H1 (cell line): Measurements from ENCODE around the gene SBF1. TPM values are rescaled to one million over a fixed set of nuclear protein-coding genes. Genes with fewer than 3 reads are reported as not detected.

Source experiments
- CTCF ChIA-PET: fragments of 300-600 bp; sonication (Branson Sonifier 250); formaldehyde crosslinking; loops from one replicate; lab custom pipeline; 2021; ENCODE audit not compliant: partially characterized antibody; lab: Charles Lee
- POLR2A ChIA-PET: fragments of 300-600 bp; sonication (Branson Sonifier 250); formaldehyde crosslinking; loops from one replicate; lab custom pipeline; 2021; ENCODE audit warnings: inconsistent platforms; ENCODE audit not compliant: partially characterized antibody; lab: Charles Lee
- DNase-seq, 2 experiments: peaks; one replicate each; pipeline versions ENCODE4 v3.0.0 to v3.0.0-alpha.2; 2010 to 2022; ENCODE audit warnings: low spot score in 2 of 2, low read depth in 1 of 2, mixed read lengths in 1 of 2
- FAIRE-seq: peaks from 2 replicates; lab custom pipeline; 2011; peaks lifted over from hg19 to GRCh38; lab: Jason Lieb, UNC
- H2AFZ ChIP-seq: 2 replicates; pipeline ENCODE4 v1.8.1; 2012; ENCODE audit warnings: low read length, inconsistent platforms
- H2AK5ac ChIP-seq: 2 replicates; pipeline ENCODE4 v1.6.1; 2013; ENCODE audit warnings: low read depth, low read length
- H2BK120ac ChIP-seq: replicated peaks from 2 replicates; pipeline ENCODE3; 2013; ENCODE audit warnings: low read depth, low read length, inconsistent platforms
- H2BK12ac ChIP-seq: 2 replicates; pipeline ENCODE4 v1.6.1; 2013; ENCODE audit warnings: low read depth, low read length
- H2BK15ac ChIP-seq: 2 replicates; pipeline ENCODE4 v1.6.1; 2013; ENCODE audit warnings: low read length
- H2BK20ac ChIP-seq: 2 replicates; pipeline ENCODE4 v1.6.1; 2013; ENCODE audit warnings: low read length
- H2BK5ac ChIP-seq: 2 replicates; pipeline ENCODE4 v1.6.1; 2013; ENCODE audit warnings: low read depth, low read length
- H3K14ac ChIP-seq: 2 replicates; pipeline ENCODE4 v1.6.1; 2013; ENCODE audit warnings: inconsistent platforms; ENCODE audit not compliant: insufficient read length
- H3K18ac ChIP-seq: 2 replicates; pipeline ENCODE4 v1.6.1; 2013; ENCODE audit warnings: low read length; ENCODE audit errors: extremely low read depth
- H3K23ac ChIP-seq: 2 replicates; pipeline ENCODE4 v1.6.1; 2013; ENCODE audit warnings: inconsistent platforms; ENCODE audit not compliant: insufficient read length
- H3K23me2 ChIP-seq: 2 replicates; pipeline ENCODE4 v1.6.1; 2013; ENCODE audit warnings: low read depth, low read length
- H3K27ac ChIP-seq: 2 replicates; pipeline ENCODE4 v1.6.1; 2011; ENCODE audit warnings: low read depth, low read length, inconsistent platforms
- H3K27me3 ChIP-seq, 4 experiments: replicated peaks in 1 of 4; 1 replicate in 1 of 4; 2 replicates in 3 of 4; pipeline versions ENCODE4 v1.6.1 to v1.8.1; 2011 to 2013; ENCODE audit warnings: low read length in 3 of 4, mild to moderate bottlenecking in 3 of 4, inconsistent platforms in 2 of 4, mixed read lengths in 2 of 4, moderate library complexity in 1 of 4; ENCODE audit not compliant: control insufficient read depth in 3 of 4, insufficient read depth in 3 of 4; ENCODE audit errors: extremely low read depth in 1 of 4
- H3K36me3 ChIP-seq, 4 experiments: 2 replicates each; pipeline versions ENCODE4 v1.6.1 to v1.8.1; 2011 to 2013; ENCODE audit warnings: mild to moderate bottlenecking in 4 of 4, low read length in 3 of 4, moderate library complexity in 2 of 4, control low read depth in 1 of 4, inconsistent platforms in 1 of 4; ENCODE audit not compliant: insufficient read depth in 4 of 4, control insufficient read depth in 2 of 4
- H3K4ac ChIP-seq: replicated peaks from 2 replicates; pipeline ENCODE3; 2013; ENCODE audit warnings: low read length, low read depth, mixed read lengths, inconsistent platforms; ENCODE audit not compliant: insufficient read length
- H3K4me1 ChIP-seq, 4 experiments: replicated peaks in 1 of 4; 1 replicate in 1 of 4; 2 replicates in 3 of 4; pipeline versions ENCODE4 v1.6.1 to v1.8.1; 2011 to 2013; ENCODE audit warnings: low read length in 3 of 4, inconsistent platforms in 2 of 4, mixed read lengths in 1 of 4; ENCODE audit not compliant: insufficient read depth in 4 of 4, control insufficient read depth in 3 of 4
- H3K4me2 ChIP-seq, 2 experiments: 2 replicates each; pipeline versions ENCODE4 v1.6.1 to v1.8.1; 2011 to 2013; ENCODE audit warnings: low read depth in 2 of 2, low read length in 2 of 2, control low read depth in 1 of 2, inconsistent platforms in 1 of 2, mild to moderate bottlenecking in 1 of 2; ENCODE audit not compliant: insufficient read depth in 1 of 2
- H3K4me3 ChIP-seq, 4 experiments: fragments of 200-600, 300-600 bp in 1 of 4; sonication (generic), shearing (Covaris generic), sonication (Bioruptor Twin) in 1 of 4; 2 replicates each; pipeline versions ENCODE4 v1.5.1 to v1.8.1; 2011 to 2016; ENCODE audit warnings: low read length in 4 of 4, low read depth in 3 of 4, control low read depth in 2 of 4, inconsistent platforms in 2 of 4, mild to moderate bottlenecking in 2 of 4, mixed read lengths in 1 of 4, moderate library complexity in 1 of 4; ENCODE audit not compliant: insufficient read depth in 2 of 4; ENCODE audit errors: extremely low read depth in 1 of 4
- H3K56ac ChIP-seq: replicated peaks from 2 replicates; pipeline ENCODE3; 2013; ENCODE audit warnings: low read depth, mild to moderate bottlenecking, mixed read lengths, low read length, inconsistent platforms; ENCODE audit not compliant: insufficient read length
- H3K79me1 ChIP-seq: 2 replicates; pipeline ENCODE4 v1.6.1; 2013; ENCODE audit warnings: low read depth, low read length, control low read depth
- H3K79me2 ChIP-seq, 2 experiments: 2 replicates each; pipeline versions ENCODE4 v1.6.1 to v1.8.1; 2012 to 2013; ENCODE audit warnings: low read length in 2 of 2, mild to moderate bottlenecking in 2 of 2, inconsistent platforms in 1 of 2; ENCODE audit not compliant: insufficient read depth in 2 of 2, control insufficient read depth in 1 of 2
- H3K9ac ChIP-seq, 4 experiments: replicated peaks in 1 of 4; 1 replicate in 1 of 4; 2 replicates in 3 of 4; pipeline versions ENCODE4 v1.6.1 to v1.8.1; 2011 to 2013; ENCODE audit warnings: low read depth in 3 of 4, low read length in 3 of 4, control low read depth in 2 of 4, mild to moderate bottlenecking in 2 of 4, moderate library complexity in 2 of 4, inconsistent platforms in 1 of 4; ENCODE audit errors: extremely low read depth in 1 of 4
- H3K9me3 ChIP-seq, 2 experiments: 2 replicates each; pipeline versions ENCODE4 v1.6.1 to v1.8.1; 2012 to 2013; ENCODE audit warnings: mild to moderate bottlenecking in 2 of 2, moderate library complexity in 2 of 2, control low read depth in 1 of 2, inconsistent platforms in 1 of 2, low read depth in 1 of 2, low read length in 1 of 2, mixed read lengths in 1 of 2; ENCODE audit not compliant: insufficient read depth in 2 of 2
- H4K20me1 ChIP-seq, 2 experiments: replicated peaks in 1 of 2; 2 replicates each; pipeline versions ENCODE3 to v1.8.1; 2011 to 2013; ENCODE audit warnings: inconsistent platforms in 2 of 2, low read length in 2 of 2, mild to moderate bottlenecking in 1 of 2; ENCODE audit not compliant: insufficient read depth in 2 of 2, control insufficient read depth in 1 of 2
- H4K5ac ChIP-seq: 2 replicates; pipeline ENCODE4 v1.6.1; 2013; ENCODE audit warnings: low read length, low read depth, mixed read lengths, inconsistent platforms; ENCODE audit not compliant: insufficient read length
- H4K8ac ChIP-seq: 2 replicates; pipeline ENCODE4 v1.8.0; 2013; ENCODE audit warnings: mild to moderate bottlenecking, moderate library complexity, low read length, inconsistent platforms; ENCODE audit not compliant: insufficient read depth; ENCODE audit errors: extremely low read depth
- H4K91ac ChIP-seq: replicated peaks from 2 replicates; pipeline ENCODE3; 2013; ENCODE audit warnings: low read length, mixed read lengths, inconsistent platforms; ENCODE audit not compliant: insufficient read length
- ATF3 ChIP-seq: IDR thresholded peaks from 2 replicates; pipeline ENCODE4 v1.6.1; 2011; ENCODE audit warnings: low read depth, mild to moderate bottlenecking, low read length; ENCODE audit not compliant: insufficient read depth
- BACH1 ChIP-seq: IDR thresholded peaks from 2 replicates; pipeline ENCODE4 v1.6.1; 2012; ENCODE audit warnings: low read length, improper control_type of control experiment
- HDAC6 ChIP-seq: IDR thresholded peaks from one replicate; pipeline ENCODE4 v1.7.1; 2012; ENCODE audit warnings: low read depth, mild to moderate bottlenecking, inconsistent platforms, low read length, moderate library complexity
- JUND ChIP-seq: IDR thresholded peaks from 2 replicates; pipeline ENCODE4 v1.6.1; 2011; ENCODE audit warnings: mild to moderate bottlenecking, improper control_type of control experiment, low read length
- NANOG ChIP-seq: IDR thresholded peaks from 2 replicates; pipeline ENCODE4 v1.6.1; 2011; ENCODE audit warnings: low read length, low read depth, mild to moderate bottlenecking, inconsistent platforms; ENCODE audit not compliant: insufficient read depth, poor library complexity, severe bottlenecking
- RAD21 ChIP-seq, 2 experiments: IDR thresholded peaks in 1 of 2; conservative IDR thresholded peaks in 1 of 2; 2 replicates each; pipeline ENCODE4 v1.6.1; 2011; ENCODE audit warnings: low read depth in 2 of 2, low read length in 2 of 2, improper control_type of control experiment in 1 of 2, inconsistent platforms in 1 of 2, mild to moderate bottlenecking in 1 of 2, moderate library complexity in 1 of 2
- RNF2 ChIP-seq: fragments of 200-900, 300-1000 bp; sonication (generic); IDR thresholded peaks from 2 replicates; pipeline ENCODE4 v1.7.1; 2016; ENCODE audit warnings: borderline replicate concordance, low read depth, mild to moderate bottlenecking, antibody characterized with exemption, low read length; ENCODE audit not compliant: poor library complexity, severe bottlenecking; ENCODE audit errors: missing control alignments
- RXRA ChIP-seq: IDR thresholded peaks from 2 replicates; pipeline ENCODE4 v1.6.1; 2011; ENCODE audit warnings: low read depth, mild to moderate bottlenecking, low read length, moderate library complexity; ENCODE audit not compliant: insufficient read depth
- SAP30 ChIP-seq: fragments of 300-600 bp; sonication (generic); IDR thresholded peaks from 2 replicates; pipeline ENCODE4 v1.7.1; 2012; ENCODE audit warnings: low read length, moderate library complexity, mild to moderate bottlenecking, inconsistent platforms; ENCODE audit not compliant: insufficient read depth, insufficient replicate concordance
- WGBS, 2 experiments: shearing (Covaris generic) in 1 of 2; methylation state at CpG; one replicate each; pipeline versions ENCODE4 v1.1.6 to v1.1.7; 2013 to 2015; ENCODE audit warnings: low lambda C conversion rate in 2 of 2, mixed read lengths in 2 of 2, inconsistent platforms in 1 of 2, low coverage in 1 of 2, missing lambda C conversion rate in 1 of 2; ENCODE audit not compliant: insufficient replicate concordance in 2 of 2, insufficient coverage in 1 of 2, insufficient read length in 1 of 2; ENCODE audit errors: extremely low coverage in 1 of 2, missing lambda C conversion rate in 1 of 2; 5-methylcytosine and 5-hydroxymethylcytosine counted together
- polyA plus RNA-seq, 7 experiments: library from polyadenylated mRNA; depleted of rRNA in 3 of 7; stranded (reverse) in 5 of 7; unstranded in 2 of 7; fragments of >200 nt in 5 of 7; fragments of 200-250 nt in 2 of 7; gene quantifications; 1 replicate in 5 of 7; 2 replicates in 1 of 7; 4 replicates in 1 of 7; pipeline versions ENCODE4 v1.2.1 to v1.2.3, GENCODE V29; 2011 to 2013; ENCODE audit warnings: missing spikeins in 2 of 7, mixed read lengths in 2 of 7
- total RNA-seq: library from RNA; stranded (reverse); fragmentation: NEBNext Ultra II Directional; extraction: Animal tissue kit (Norgen Biotek cat#: 25700); gene quantifications from 2 replicates; pipeline ENCODE4 v1.2.1, GENCODE V29; 2021

SBF1 gene
- total and polyA plus RNA-seq, 2 of the 8 experiments (the other 6 are each of a cell fraction or from before 2014, with no cell fraction given) = 29.1 to 71.5 TPM

- Histone ChIP-seq H4K5ac (no peak overlapping the region), H3K23ac (no peak overlapping the region), H3K79me2 (no peaks in the 10 kb centered on the region), H3K36me3 (peaks cover 0 to 8% (median 0%) of the 10 kb centered on the region in 4 experiments; a peak in 2 of 8 replicates), H2AFZ (no peak overlapping the region), H3K56ac (no peak overlapping the region), H2AK5ac (no peak overlapping the region), H3K18ac (no peak overlapping the region), H3K4ac (no peak overlapping the region), H3K9me3 (no peaks in the 10 kb centered on the region), H3K4me1 (peaks cover 0 to 3% (median 0%) of the 10 kb centered on the region in 4 experiments; a peak in 2 of 7 replicates), H4K8ac (no peak overlapping the region), H2BK20ac (no peak overlapping the region), H3K9ac (no peak overlapping the region), H3K4me2 (no peak overlapping the region), H4K91ac (no peak overlapping the region), H3K23me2 (no peaks in the 10 kb centered on the region), H2BK5ac (no peak overlapping the region), H3K4me3 (no peak overlapping the region), H3K27me3 (no peaks in the 10 kb centered on the region), H3K27ac (no peak overlapping the region), H3K14ac (no peak overlapping the region), H3K79me1 (no peaks in the 10 kb centered on the region), H2BK120ac (no peak overlapping the region), H4K20me1 (peaks cover 0 to 4% of the 10 kb centered on the region in 2 experiments), H2BK15ac (no peak overlapping the region), H2BK12ac (no peak overlapping the region)
- TF ChIP-seq BACH1 (no peak), NANOG (no peak), JUND (no peak), HDAC6 (no peak), RNF2 (no peak), RAD21 (IDR thresholded peaks at IDR 0.05 in 1 of 2, conservative IDR thresholded peaks at IDR 0.05 in 1 of 2; ENCODE audit: low read depth in 2 of 2, low read length in 2 of 2) (no peak), ATF3 (no peak), SAP30 (no peak), RXRA (no peak)
- WGBS, 2 experiments = 95% methylated on average over 12 of the region's 12 CpGs; no CpG with 5 or more reads in 1 of the 2 experiments
- POLR2A ChIA-PET = interaction anchor here (3.4 kb wide), 1 partner anchor 16 kb away, joined by 21 read pairs; no protein-coding TSS in a partner anchor
- no peak for FAIRE-seq
- CTCF ChIA-PET = interaction anchor here (0.6 to 1.5 kb wide), 3 partner anchors 11 to 34 kb away, joined by 3 to 5 read pairs (median 4); no protein-coding TSS in a partner anchor
- no peak for DNase-seq
These were observed 25.6 kb upstream of the SBF1 start for GRCh38 chr22:50500452-50500851.
